ENCODE results near the gene TEX2.

GRCh38 chr17:64269687-64270649, 6.9 kb upstream of the TEX2 start:
- no peak for TF ChIP-seq ELF1 (tag; IDR thresholded peaks at IDR 0.05)
- no peak for TF ChIP-seq POLR2AphosphoS5 (IDR thresholded peaks at IDR 0.05; ENCODE audit: control insufficient read depth, insufficient read depth, low read depth, low read length)
- no peak for TF ChIP-seq EP300 (IDR thresholded peaks at IDR 0.05; ENCODE audit: low read length)
- TF ChIP-seq GTF2B (IDR thresholded peaks at IDR 0.05; ENCODE audit: extremely low read depth, insufficient read length): no peak
- no peak for TF ChIP-seq RREB1 (CRISPR knock-in tag; IDR thresholded peaks at IDR 0.05)
- TF ChIP-seq ZBTB17 (CRISPR knock-in tag; IDR thresholded peaks at IDR 0.05): no peak
- no peak for TF ChIP-seq ZNF224 (CRISPR knock-in tag; IDR thresholded peaks at IDR 0.05)
- TF ChIP-seq FOXM1 (IDR thresholded peaks at IDR 0.05; ENCODE audit: low read depth): no peak
- TF ChIP-seq FOXM1 (CRISPR knock-in tag; IDR thresholded peaks at IDR 0.05; ENCODE audit: low read depth): no peak
- no peak for TF ChIP-seq CEBPB (tag; IDR thresholded peaks at IDR 0.05)
- TF ChIP-seq EWSR1 (IDR thresholded peaks at IDR 0.05; ENCODE audit: borderline replicate concordance, low read depth, partially characterized antibody): no peak
- no peak for TF ChIP-seq CTCF (IDR thresholded peaks at IDR 0.05 in 2 of 3, conservative IDR thresholded peaks at IDR 0.05 in 1 of 3; ENCODE audit: insufficient read depth in 2 of 3, low read depth in 1 of 3, low read length in 3 of 3)
